ENCODE measurements around the gene GTF3A.

Gene GTF3A

DNA sequence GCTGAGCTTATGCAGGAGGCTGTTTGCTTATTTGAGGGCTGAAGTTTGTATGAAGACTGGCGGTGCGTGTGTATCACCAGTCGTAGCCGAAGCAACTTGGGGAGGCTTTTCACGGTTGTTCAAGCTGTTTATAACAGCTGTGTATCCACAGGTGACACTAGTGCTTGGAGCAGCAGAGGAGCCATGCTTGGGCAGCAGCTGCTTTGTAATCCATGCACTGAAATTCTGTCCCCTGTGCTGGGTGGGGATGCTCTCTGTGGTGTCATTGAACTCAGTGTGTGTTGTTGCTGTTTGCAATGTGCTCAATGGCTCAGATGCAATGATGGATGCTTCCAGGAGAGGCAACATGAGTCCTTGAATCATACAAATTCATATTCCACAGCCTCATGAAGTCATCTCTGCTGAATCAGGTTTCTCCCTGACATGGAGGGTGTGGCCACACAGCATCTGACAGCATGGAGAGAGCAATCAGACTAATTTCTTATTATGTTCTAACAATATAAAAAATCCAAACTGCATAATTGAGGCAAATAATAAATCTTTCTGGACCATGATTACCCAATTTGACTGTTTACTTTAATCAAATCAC, 18.8 kb upstream of the GTF3A start:
- no peak for DNase-seq

GRCh38 chr13:27406178-27406939, 18.1 kb upstream of the GTF3A start:
- DNase-seq, result peak; percentile 27

GRCh38 chr13:27408074-27408473, 16.3 kb upstream of the GTF3A start:
- no peak for DNase-seq

- no peak for DNase-seq
Measured at GRCh38 chr13:27409013-27409412, 15.4 kb upstream of the GTF3A start.

DNA sequence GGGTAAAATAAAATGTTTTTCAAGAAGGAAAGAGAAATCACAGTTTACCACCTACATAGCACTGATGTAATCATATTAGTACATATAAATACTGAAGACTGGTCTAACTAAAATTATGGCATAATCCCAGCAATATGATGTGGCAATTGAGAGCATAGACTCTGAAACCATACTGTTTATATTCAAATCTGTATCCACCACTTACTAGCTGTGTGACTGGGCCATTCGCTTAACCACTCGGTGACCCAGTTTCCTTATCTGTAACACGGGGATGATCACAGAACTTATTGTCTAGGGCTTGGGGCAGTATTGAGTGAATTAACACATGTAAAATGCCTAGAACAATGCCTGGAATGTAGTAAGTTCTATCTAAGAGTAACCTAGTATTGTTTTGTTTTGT, 13.1 kb upstream of the GTF3A start:
- no peak for DNase-seq

DNA sequence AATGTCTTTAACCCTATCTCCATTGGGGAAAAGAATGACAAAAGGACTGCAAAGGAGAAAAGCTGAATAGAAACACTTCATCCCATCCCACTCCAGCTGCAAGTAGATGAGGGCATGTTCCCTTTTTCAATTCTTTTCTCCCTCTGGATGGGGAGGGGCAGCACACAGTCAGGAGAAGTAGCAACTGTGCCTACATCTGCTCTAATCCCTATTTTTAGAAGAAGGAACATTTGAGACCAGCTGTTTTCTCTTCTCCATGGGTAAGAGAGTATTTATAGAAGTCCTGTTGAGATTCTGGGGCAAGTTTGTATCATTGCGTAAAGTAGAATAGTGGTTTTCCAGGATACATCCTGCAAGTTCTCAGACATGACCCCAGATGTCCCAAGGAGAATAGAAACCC, 9.3 kb upstream of the GTF3A start:
- no peak for DNase-seq

DNA sequence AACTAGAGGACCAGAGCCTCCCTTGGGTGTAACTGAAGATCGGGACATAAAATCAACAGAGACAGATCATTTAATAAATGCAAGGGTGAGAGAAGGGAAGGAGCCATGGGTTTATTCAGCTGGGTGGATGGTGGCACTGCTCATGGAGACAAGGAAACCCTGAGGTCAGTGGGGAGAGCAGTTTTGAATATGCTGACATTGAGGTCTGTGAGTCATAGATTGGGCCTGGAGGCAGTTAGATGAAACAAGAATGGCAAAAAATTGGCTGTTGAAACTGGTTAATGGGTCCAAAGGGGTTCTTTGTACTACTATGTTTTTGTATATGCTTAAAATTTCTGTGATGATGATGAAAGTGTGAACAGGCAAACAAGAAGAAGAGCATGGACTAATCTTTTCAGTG, 5.1 kb upstream of the GTF3A start:
- no peak for DNase-seq

GRCh38 chr13:27421101-27421871, 3.1 kb upstream of the GTF3A start:
- no peak for DNase-seq

- no peak for DNase-seq
Measured at GRCh38 chr13:27423333-27423732, 1.1 kb upstream of the GTF3A start.

DNA sequence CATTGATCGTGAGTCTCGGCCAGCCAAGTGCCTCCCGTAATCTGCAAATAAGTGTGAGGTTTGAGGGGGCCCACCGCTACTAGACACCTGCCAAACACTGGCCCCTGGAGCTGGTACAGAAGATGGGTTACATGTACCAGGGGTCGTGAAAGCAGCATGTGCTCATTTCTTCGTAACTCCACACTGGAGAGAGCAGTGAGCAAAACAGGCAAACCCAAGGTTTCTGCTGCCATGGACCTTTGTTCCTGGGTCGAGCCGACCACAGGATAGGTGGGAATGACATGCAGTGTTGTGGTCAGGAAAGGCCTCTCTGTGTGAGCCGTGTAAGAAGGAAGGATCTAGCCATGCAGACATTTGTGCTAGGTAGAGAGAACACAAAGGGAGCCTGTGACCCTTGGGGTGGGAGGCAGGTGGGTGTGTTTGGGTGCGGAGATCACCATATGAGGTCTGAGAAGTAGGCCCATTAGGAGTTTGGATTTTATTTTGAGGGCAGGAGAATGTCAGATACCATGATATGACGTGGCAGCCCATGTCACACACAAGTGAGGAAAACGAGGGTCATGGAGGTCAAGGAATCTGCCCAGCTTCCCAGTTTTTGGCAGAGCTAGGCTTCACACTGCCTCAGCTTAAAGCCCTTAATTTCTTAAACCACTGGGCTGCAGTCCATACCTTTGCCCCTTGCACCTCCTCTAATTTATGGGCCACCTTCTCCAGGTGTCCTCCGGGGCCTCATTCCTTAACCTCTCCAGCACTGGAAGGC, 919 bp downstream of the GTF3A start:
- no peak for DNase-seq

GRCh38 chr13:27425918-27426630, 1.7 kb downstream of the GTF3A start:
- DNase-seq, result peak; percentile 72

DNA sequence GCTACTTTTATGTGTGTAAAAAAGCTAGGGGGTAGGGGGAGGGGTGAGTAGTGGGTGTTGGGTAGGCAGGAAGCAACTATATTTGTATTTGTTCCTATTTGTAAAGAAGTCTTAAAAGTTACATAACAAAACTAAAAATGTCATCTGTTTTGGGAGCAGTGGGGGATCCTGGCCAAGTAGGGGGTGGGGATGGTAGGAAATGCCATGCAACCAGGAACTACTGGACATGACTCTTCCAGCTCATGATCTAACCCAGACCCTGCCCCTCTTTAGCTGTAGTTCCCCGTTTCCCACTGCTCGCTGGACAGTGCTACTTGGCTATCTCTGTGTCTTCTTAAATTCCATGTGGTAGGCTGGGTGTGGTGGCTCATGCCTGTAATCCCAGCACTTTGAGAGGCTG, 3.2 kb downstream of the GTF3A start:
- DNase-seq, result no peak

GRCh38 chr13:27428160-27428559, 3.7 kb downstream of the GTF3A start:
- no peak for DNase-seq

DNA sequence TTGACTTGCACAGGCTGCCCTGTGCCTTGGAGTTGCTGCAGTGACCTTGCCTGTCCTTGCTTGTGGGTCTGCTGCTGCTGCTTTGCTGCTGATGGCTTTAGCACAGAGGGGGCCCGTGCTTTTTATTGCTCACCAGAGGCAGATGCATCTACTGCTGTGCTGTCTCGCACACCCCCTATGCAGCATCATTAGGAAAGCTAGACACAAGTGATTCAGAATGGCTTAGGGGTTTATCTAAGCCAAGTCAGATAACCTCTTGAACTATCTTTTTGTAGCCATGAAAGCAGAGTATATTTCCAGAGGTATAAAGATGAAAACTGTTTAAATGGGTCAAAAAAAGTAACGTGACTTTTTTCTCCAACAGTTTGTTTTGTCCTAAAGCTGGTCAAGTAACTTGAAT, 7.8 kb downstream of the GTF3A start:
- no peak for DNase-seq

DNA sequence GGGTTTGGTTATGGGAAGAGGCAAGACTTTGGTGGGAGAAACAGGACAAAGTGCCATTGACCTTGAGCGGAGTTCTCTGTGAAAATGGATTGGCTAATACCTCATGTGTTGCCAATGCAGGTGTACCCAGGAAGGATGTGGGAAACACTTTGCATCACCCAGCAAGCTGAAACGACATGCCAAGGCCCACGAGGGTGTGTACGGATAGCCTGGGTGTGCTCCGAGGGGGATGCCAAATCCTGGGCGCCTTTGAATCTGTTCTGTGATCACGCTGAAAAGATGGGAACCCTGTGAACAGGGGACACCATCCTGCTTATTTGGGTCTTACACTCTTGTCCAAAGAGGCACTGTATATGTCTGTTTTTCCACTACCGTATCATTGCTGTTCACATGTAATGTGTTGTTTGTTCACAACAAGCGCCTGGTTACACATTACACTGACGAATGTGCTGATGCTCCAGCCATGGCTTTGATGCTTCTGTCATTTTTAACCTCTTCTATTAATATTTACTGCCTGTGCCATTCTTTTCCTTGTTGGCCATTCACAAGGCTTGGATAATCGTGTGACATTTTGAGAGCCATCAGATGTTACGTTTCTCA, 8.3 kb downstream of the GTF3A start:
- no peak for DNase-seq

GRCh38 chr13:27437126-27437525, 12.7 kb downstream of the GTF3A start:
- no peak for DNase-seq

GRCh38 chr13:27440408-27440807, 16.0 kb downstream of the GTF3A start:
- no peak for DNase-seq

DNA sequence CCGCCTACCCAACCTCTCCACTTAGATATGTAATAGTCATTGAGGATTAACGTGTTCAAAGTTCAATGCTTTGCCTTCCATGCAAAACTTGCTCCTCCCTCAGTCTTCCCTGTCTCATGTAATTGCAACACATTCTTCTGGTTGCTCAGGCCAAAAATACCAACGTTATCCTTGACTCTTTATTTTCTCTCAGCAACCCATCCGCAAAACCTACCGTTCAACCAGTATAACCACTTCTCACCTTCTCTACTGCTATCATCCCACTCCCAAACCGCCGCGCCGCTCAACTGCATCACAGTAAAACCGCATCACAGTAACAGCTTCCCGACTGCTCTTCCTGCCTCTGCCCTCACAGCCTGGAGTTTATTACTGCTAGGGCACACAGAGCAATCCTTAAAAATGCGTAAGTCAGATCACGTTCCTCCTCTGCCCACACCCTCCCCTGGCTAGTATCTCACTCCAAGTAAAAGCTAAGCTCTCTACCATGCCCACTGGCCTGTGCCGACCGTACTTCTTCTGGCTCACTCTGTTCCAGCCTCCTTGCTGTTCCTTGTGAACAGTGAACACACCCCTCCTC, 17.7 kb downstream of the GTF3A start:
- peak; percentile 45 for DNase-seq

GRCh38 chr13:27442797-27443196, 18.4 kb downstream of the GTF3A start:
- no peak for DNase-seq

GRCh38 chr13:27446986-27447583, 22.7 kb downstream of the GTF3A start:
- no peak for DNase-seq

GRCh38 chr13:27448308-27448707, 23.9 kb downstream of the GTF3A start:
- DNase-seq, result no peak
